CD4-positive, alpha-beta memory T cell (primary cell): Measurements from ENCODE around the gene FAM89A. TPM values are rescaled to one million over a fixed set of nuclear protein-coding genes. Genes with fewer than 3 reads are reported as not detected.
"Not testable (repeated sequence)": the region's sequence is repeated elsewhere in the genome, so short reads cannot be mapped to it uniquely, and the experiment has no call there.

Experiments used
- CTCF ChIA-PET: fragments of 350-600 bp; sonication (Branson Sonifier 250); formaldehyde crosslinking; loops from one replicate; lab custom pipeline; 2021; ENCODE audit warnings: inconsistent platforms; ENCODE audit not compliant: partially characterized antibody; lab: Charles Lee
- POLR2A ChIA-PET: fragments of 350-600 bp; sonication (Branson Sonifier 250); formaldehyde crosslinking; loops from one replicate; lab custom pipeline; 2021; ENCODE audit not compliant: partially characterized antibody; lab: Charles Lee
- DNase-seq, 5 donors: peaks; one replicate each; pipeline versions ENCODE4 v3.0.0 to v3.0.0-alpha.2; 2020 to 2022; ENCODE audit warnings: mixed read lengths in 1 of 5
- H3K27ac ChIP-seq: one replicate; pipeline ENCODE4 v1.7.0; 2013; ENCODE audit warnings: low read depth, low read length
- H3K27me3 ChIP-seq: 2 replicates; pipeline ENCODE4 v1.7.0; 2013; ENCODE audit warnings: mild to moderate bottlenecking, low read length, moderate library complexity; ENCODE audit not compliant: insufficient read depth
- H3K36me3 ChIP-seq: 2 replicates; pipeline ENCODE4 v1.7.0; 2013; ENCODE audit warnings: mild to moderate bottlenecking, low read length, moderate library complexity; ENCODE audit not compliant: insufficient read depth
- H3K4me1 ChIP-seq: 2 replicates; pipeline ENCODE4 v1.7.0; 2013; ENCODE audit warnings: mild to moderate bottlenecking, low read length, moderate library complexity; ENCODE audit not compliant: insufficient read depth
- H3K4me3 ChIP-seq, 2 donors: one replicate each; pipeline ENCODE4 v1.7.0; 2013; ENCODE audit warnings: low read length in 2 of 2, mild to moderate bottlenecking in 1 of 2
- H3K9me3 ChIP-seq, 2 donors: one replicate each; pipeline ENCODE4 v1.7.0; 2013; ENCODE audit warnings: low read length in 2 of 2, control low read depth in 1 of 2; ENCODE audit not compliant: control insufficient read depth in 1 of 2
- H3K27ac Mint-ChIP-seq, 7 donors: one replicate each; pipeline ENCODE4 v1.8.0; 2020 to 2021; ENCODE audit warnings: mixed read lengths in 7 of 7, mild to moderate bottlenecking in 6 of 7, inconsistent platforms in 3 of 7, moderate library complexity in 3 of 7
- H3K27me3 Mint-ChIP-seq, 2 donors: one replicate each; pipeline ENCODE4 v1.8.0; 2020 to 2021; ENCODE audit warnings: mixed read lengths in 2 of 2
- H3K36me3 Mint-ChIP-seq, 2 donors: one replicate each; pipeline ENCODE4 v1.8.0; 2020 to 2021; ENCODE audit warnings: mixed read lengths in 2 of 2, inconsistent platforms in 1 of 2, mild to moderate bottlenecking in 1 of 2
- H3K4me1 Mint-ChIP-seq, 4 donors: one replicate each; pipeline ENCODE4 v1.8.0; 2020 to 2021; ENCODE audit warnings: mixed read lengths in 4 of 4, mild to moderate bottlenecking in 1 of 4
- H3K4me3 Mint-ChIP-seq, 8 donors: one replicate each; pipeline ENCODE4 v1.8.0; 2020 to 2021; ENCODE audit warnings: mixed read lengths in 8 of 8, mild to moderate bottlenecking in 7 of 8, moderate library complexity in 6 of 8, inconsistent platforms in 3 of 8
- H3K9me3 Mint-ChIP-seq, 8 donors: one replicate each; pipeline ENCODE4 v1.8.0; 2020 to 2021; ENCODE audit warnings: mixed read lengths in 8 of 8, mild to moderate bottlenecking in 5 of 8, inconsistent platforms in 3 of 8, moderate library complexity in 1 of 8
- intact Hi-C: fragments of 100-400 bp; cut with micrococcal nuclease; formaldehyde crosslinking; loops from one replicate; pipeline ENCODE4 v1.15.1; 2023
- polyA plus RNA-seq, 2 donors: library from polyadenylated mRNA; unstranded; fragments of 300-500 nt; fragmentation: Illumina TruSeq; gene quantifications; one replicate each; pipeline ENCODE4 v1.2.3, GENCODE V29; 2021
- total RNA-seq, 2 experiments: library from RNA; stranded (reverse); gene quantifications; one replicate each; pipeline ENCODE4 v1.2.3, GENCODE V29; 2021

The FAM89A gene
- total and polyA plus RNA-seq, 4 experiments from 2014 or later, result 6.5 to 8.7 (median 8.1) TPM

GRCh38 chr1:230994860-230995259 is 45.2 kb downstream of the FAM89A start:
- intact Hi-C loops, result no loop called here
- Histone ChIP-seq H3K9me3 (no peaks in the 10 kb centered on the region), H3K27ac (no peak overlapping the region), H3K36me3 (peaks cover 52% of the 10 kb centered on the region), H3K27me3 (no peaks in the 10 kb centered on the region), H3K4me3 (no peak overlapping the region), H3K4me1 (no peaks in the 10 kb centered on the region)
- no peak overlapping the region for H3K4me3 Mint-ChIP-seq
- H3K36me3 Mint-ChIP-seq, result peaks cover 28 to 56% of the 10 kb centered on the region in 2 donors
- H3K27ac Mint-ChIP-seq, result peak overlapping the region in 1 of 7 donors; percentile 6
- H3K9me3 Mint-ChIP-seq, result no peaks in the 10 kb centered on the region
- no peaks in the 10 kb centered on the region for H3K27me3 Mint-ChIP-seq
- no peak for DNase-seq
- CTCF ChIA-PET, result no interaction called here
- POLR2A ChIA-PET, result no interaction called here
- peaks cover 0 to 3% (median 1%) of the 10 kb centered on the region in 4 donors for H3K4me1 Mint-ChIP-seq

- Mint-ChIP-seq H3K27ac (peak overlapping the region in 1 of 7 donors; percentile 77), H3K27me3 (no peaks in the 10 kb centered on the region), H3K36me3 (peaks cover 35 to 51% of the 10 kb centered on the region in 2 donors), H3K4me3 (no peak overlapping the region), H3K9me3 (no peaks in the 10 kb centered on the region), H3K4me1 (peaks cover 0 to 6% (median 4%) of the 10 kb centered on the region in 4 donors)
- POLR2A ChIA-PET, result interaction anchor here (0.6 kb wide), 1 partner anchor 32 kb away, joined by 4 read pairs; no protein-coding TSS in a partner anchor
- no peak overlapping the region for H3K4me3 ChIP-seq
- no peaks in the 10 kb centered on the region for H3K9me3 ChIP-seq
- no peaks in the 10 kb centered on the region for H3K27me3 ChIP-seq
- H3K4me1 ChIP-seq, result no peaks in the 10 kb centered on the region
- DNase-seq, result no peak
- peaks cover 28% of the 10 kb centered on the region for H3K36me3 ChIP-seq
- CTCF ChIA-PET, result no interaction called here
- no peak overlapping the region for H3K27ac ChIP-seq
- intact Hi-C loops, result no loop called here
These were observed 47.8 kb downstream of the FAM89A start for GRCh38 chr1:230992100-230992774.

DNA sequence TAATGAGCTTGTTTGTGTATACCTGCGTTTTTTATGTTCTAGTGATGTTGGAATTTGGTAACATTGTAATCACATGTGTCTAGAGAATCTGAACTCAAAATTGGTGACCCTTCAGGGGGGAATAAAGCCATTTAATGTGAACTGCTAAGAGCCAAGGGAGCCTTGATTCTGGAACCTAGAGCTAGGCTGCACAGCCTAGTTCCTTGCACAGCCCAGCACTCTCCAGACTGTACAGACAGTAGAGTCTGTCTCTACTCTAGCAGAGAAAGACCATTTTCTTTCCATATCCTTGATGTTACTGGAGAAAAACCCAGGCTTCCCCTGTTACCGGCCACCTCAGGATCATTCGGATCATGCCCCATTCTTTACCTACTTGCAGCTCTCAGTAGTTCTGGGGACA is 52.6 kb downstream of the FAM89A start:
- peaks cover 14% of the 10 kb centered on the region for H3K36me3 ChIP-seq
- no peak overlapping the region for H3K4me3 Mint-ChIP-seq
- H3K27me3 ChIP-seq, result no peaks in the 10 kb centered on the region
- intact Hi-C loops, result no loop called here
- peak overlapping the region in 1 of 7 donors; percentile 37 for H3K27ac Mint-ChIP-seq
- H3K27me3 Mint-ChIP-seq, result no peaks in the 10 kb centered on the region
- peaks cover 31 to 38% of the 10 kb centered on the region in 2 donors for H3K36me3 Mint-ChIP-seq
- ChIA-PET CTCF (no interaction called here), POLR2A (no interaction called here)
- peaks cover 0 to 17% (median 13%) of the 10 kb centered on the region in 4 donors for H3K4me1 Mint-ChIP-seq
- DNase-seq, result no peak
- H3K9me3 ChIP-seq, result no peaks in the 10 kb centered on the region
- H3K9me3 Mint-ChIP-seq, result no peaks in the 10 kb centered on the region
- H3K27ac ChIP-seq, result no peak overlapping the region
- H3K4me3 ChIP-seq, result no peak overlapping the region
- H3K4me1 ChIP-seq, result no peaks in the 10 kb centered on the region

DNA sequence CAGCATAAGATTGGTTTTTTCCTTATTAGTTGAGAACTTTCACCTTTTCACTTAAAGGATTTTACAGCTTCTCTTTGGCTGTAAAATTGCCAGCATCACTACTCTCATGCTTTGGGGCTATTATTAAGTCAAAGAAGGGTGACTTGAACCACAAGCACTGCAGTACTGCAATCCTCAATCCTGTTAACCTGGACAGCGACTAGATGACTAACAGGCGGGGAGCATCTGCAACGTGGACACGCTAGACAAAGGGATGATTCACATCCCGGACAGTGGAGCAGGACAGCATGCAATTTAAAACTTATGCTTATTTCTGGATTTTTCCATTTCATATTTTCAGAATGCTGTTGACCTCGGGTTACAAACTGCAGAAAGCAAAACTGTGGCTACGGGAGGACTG is 53.1 kb downstream of the FAM89A start:
- Histone ChIP-seq H3K27ac (no peak overlapping the region), H3K36me3 (peaks cover 10% of the 10 kb centered on the region), H3K4me1 (no peaks in the 10 kb centered on the region), H3K9me3 (no peaks in the 10 kb centered on the region), H3K27me3 (no peaks in the 10 kb centered on the region), H3K4me3 (no peak overlapping the region)
- no peak for DNase-seq
- intact Hi-C loops, result no loop called here
- H3K36me3 Mint-ChIP-seq, result peaks cover 26 to 34% of the 10 kb centered on the region in 2 donors
- H3K27ac Mint-ChIP-seq, result no peak overlapping the region
- ChIA-PET POLR2A (no interaction called here), CTCF (no interaction called here)
- peaks cover 0 to 17% (median 12%) of the 10 kb centered on the region in 4 donors for H3K4me1 Mint-ChIP-seq
- H3K4me3 Mint-ChIP-seq, result no peak overlapping the region
- no peaks in the 10 kb centered on the region for H3K27me3 Mint-ChIP-seq
- no peaks in the 10 kb centered on the region for H3K9me3 Mint-ChIP-seq

DNA sequence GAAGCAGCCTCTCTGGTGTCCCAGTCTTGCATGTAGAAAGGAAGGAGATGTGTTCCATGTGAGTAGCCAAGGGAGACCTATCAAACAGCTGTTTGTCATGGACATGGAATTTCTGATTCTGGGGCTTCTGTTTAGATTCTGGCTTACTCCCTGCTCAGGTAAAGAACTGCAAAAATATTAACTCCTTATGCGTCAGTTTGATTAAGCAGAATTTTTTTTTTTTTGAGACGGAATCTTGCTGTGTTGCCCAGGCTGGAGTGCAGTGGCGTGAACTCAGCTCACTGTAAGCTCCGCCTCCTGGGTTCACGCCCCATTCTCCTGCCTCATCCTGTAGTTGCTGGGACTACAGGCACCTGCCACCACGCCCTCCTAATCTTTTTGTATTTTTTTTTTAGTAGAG is 54.3 kb downstream of the FAM89A start:
- no peak overlapping the region for H3K4me3 Mint-ChIP-seq
- peak overlapping the region in 1 of 7 donors; percentile 63 for H3K27ac Mint-ChIP-seq
- no peaks in the 10 kb centered on the region for H3K9me3 ChIP-seq
- no peaks in the 10 kb centered on the region for H3K9me3 Mint-ChIP-seq
- H3K27me3 ChIP-seq, result no peaks in the 10 kb centered on the region
- H3K27ac ChIP-seq, result no peak overlapping the region
- peaks cover 8% of the 10 kb centered on the region for H3K36me3 ChIP-seq
- H3K4me3 ChIP-seq, result no peak overlapping the region
- ChIA-PET POLR2A (no interaction called here), CTCF (no interaction called here)
- H3K27me3 Mint-ChIP-seq, result no peaks in the 10 kb centered on the region
- peaks cover 8% of the 10 kb centered on the region for H3K4me1 ChIP-seq
- intact Hi-C loops, result no loop called here
- peaks cover 0 to 17% (median 10%) of the 10 kb centered on the region in 4 donors for H3K4me1 Mint-ChIP-seq
- peaks cover 16 to 25% of the 10 kb centered on the region in 2 donors for H3K36me3 Mint-ChIP-seq
- DNase-seq, result no peak

DNA sequence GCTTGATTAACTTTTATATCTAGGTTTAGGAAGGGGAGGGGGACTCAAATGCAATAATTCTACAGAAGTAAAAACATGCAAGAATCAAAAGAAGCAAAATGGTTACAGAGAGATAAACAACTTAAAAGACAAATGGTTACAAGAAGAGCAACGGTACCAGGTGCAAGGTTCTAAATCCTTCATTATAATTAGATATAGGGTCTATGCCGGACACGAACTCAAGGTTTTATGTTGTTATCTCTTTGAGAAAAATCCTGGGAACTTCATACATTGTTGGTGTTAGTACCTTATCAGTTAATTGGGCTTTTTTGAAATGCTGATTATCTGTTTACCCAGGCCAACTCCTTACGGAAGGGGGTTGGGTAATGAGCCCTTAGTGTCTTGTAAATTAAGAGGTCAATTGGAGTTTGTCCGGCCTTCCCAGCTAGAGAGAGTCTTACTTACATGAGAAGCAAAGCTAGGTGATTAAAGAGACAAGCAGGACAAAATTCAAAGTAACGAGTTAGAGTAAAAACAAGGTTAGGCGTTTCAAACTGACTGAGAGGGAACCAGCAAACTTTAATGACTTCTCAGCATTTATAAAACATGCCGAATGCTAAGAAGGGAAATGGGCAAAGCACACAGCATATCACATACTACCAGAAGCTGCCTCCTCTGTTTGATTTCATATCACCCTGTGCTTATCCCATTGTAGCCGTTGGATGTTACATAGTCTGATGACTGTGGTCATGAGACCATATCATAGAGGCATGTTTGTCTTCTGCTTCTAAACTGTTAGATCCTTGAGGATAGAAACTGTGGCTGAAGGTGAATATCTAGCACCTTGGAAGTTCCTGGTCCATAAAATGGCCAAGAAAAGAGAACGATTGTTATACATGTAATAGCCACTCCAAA is 55.2 kb downstream of the FAM89A start:
- DNase-seq, H3K36me3 ChIP-seq, intact Hi-C loops, H3K9me3 Mint-ChIP-seq, H3K9me3 ChIP-seq, H3K4me3 Mint-ChIP-seq, H3K27me3 ChIP-seq, H3K27me3 Mint-ChIP-seq, H3K27ac ChIP-seq, POLR2A ChIA-PET, H3K4me3 ChIP-seq, CTCF ChIA-PET: not testable (repeated sequence)
- Mint-ChIP-seq H3K27ac (peak overlapping the region in 3 of 7 donors; percentile 8 to 13 (median 12)), H3K4me1 (peaks cover 0 to 17% (median 14%) of the 10 kb centered on the region in 4 donors), H3K36me3 (peaks cover 14 to 20% of the 10 kb centered on the region in 2 donors)
- H3K4me1 ChIP-seq, result peaks cover 15% of the 10 kb centered on the region

- peaks cover 12 to 22% of the 10 kb centered on the region in 2 donors for H3K36me3 Mint-ChIP-seq
- intact Hi-C loops, result no loop called here
- ChIA-PET POLR2A (no interaction called here), CTCF (no interaction called here)
- no peak overlapping the region for H3K4me3 Mint-ChIP-seq
- H3K4me1 Mint-ChIP-seq, result peaks cover 0 to 24% (median 18%) of the 10 kb centered on the region in 4 donors
- Histone ChIP-seq H3K4me1 (peaks cover 23% of the 10 kb centered on the region), H3K9me3 (no peaks in the 10 kb centered on the region), H3K36me3 (peaks cover 4% of the 10 kb centered on the region), H3K27me3 (no peaks in the 10 kb centered on the region), H3K27ac (no peak overlapping the region), H3K4me3 (no peak overlapping the region)
- H3K27ac Mint-ChIP-seq, result peak overlapping the region in 2 of 7 donors; percentile 2 to 36
- no peaks in the 10 kb centered on the region for H3K27me3 Mint-ChIP-seq
- no peaks in the 10 kb centered on the region for H3K9me3 Mint-ChIP-seq
- no peak for DNase-seq
These were observed 56.2 kb downstream of the FAM89A start for GRCh38 chr1:230983811-230984210.
